Neural crest cell (in vitro differentiated cells): ENCODE results near the gene ADRB1. TPM values are rescaled to one million over a fixed set of nuclear protein-coding genes. Genes with fewer than 3 reads are reported as not detected.

Experiments
- DNase-seq: peaks from one replicate; pipeline ENCODE4 v3.0.0; 2021; ENCODE audit warnings: low read depth, mixed read lengths, low spot score
- H3K27ac Mint-ChIP-seq: one replicate; pipeline ENCODE4 v1.8.0; 2021; ENCODE audit warnings: mild to moderate bottlenecking, mixed read lengths; ENCODE audit not compliant: unreplicated experiment
- H3K27me3 Mint-ChIP-seq: 2 replicates; pipeline ENCODE4 v1.8.0; 2021; ENCODE audit warnings: low read depth, mild to moderate bottlenecking, mixed read lengths
- H3K36me3 Mint-ChIP-seq: 2 replicates; pipeline ENCODE4 v1.8.0; 2021; ENCODE audit warnings: low read depth, mild to moderate bottlenecking, mixed read lengths
- H3K4me1 Mint-ChIP-seq: 2 replicates; pipeline ENCODE4 v1.8.0; 2021; ENCODE audit warnings: mixed read lengths
- H3K4me3 Mint-ChIP-seq: one replicate; pipeline ENCODE4 v1.8.0; 2021; ENCODE audit warnings: mild to moderate bottlenecking, mixed read lengths
- H3K9me3 Mint-ChIP-seq: 2 replicates; pipeline ENCODE4 v1.8.0; 2021; ENCODE audit warnings: mixed read lengths
- CTCF ChIP-seq: fragments of 200-600 bp; sonication (generic); conservative IDR thresholded peaks from 2 replicates; pipeline ENCODE4 v1.5.0; 2021; ENCODE audit warnings: antibody characterized with exemption, mild to moderate bottlenecking
- total RNA-seq: library from RNA; stranded (reverse); gene quantifications from 2 replicates; pipeline ENCODE4 v1.2.1, GENCODE V29; 2021

ADRB1 gene
- total RNA-seq, 1 donor from 2014 or later, result 0.07 TPM

- no peaks in the 10 kb centered on the region for H3K36me3 Mint-ChIP-seq
- no peak for DNase-seq
- no peaks in the 10 kb centered on the region for H3K9me3 Mint-ChIP-seq
Observed at GRCh38 chr10:114021717-114022680, 21.7 kb upstream of the ADRB1 start.

GRCh38 chr10:114022766-114023597 is 20.7 kb upstream of the ADRB1 start:
- no peaks in the 10 kb centered on the region for H3K27me3 Mint-ChIP-seq
- no peak for TF ChIP-seq CTCF
- H3K4me3 Mint-ChIP-seq, result no peak overlapping the region
- H3K36me3 Mint-ChIP-seq, result no peaks in the 10 kb centered on the region
- no peaks in the 10 kb centered on the region for H3K9me3 Mint-ChIP-seq
- H3K4me1 Mint-ChIP-seq, result peaks cover 34% of the 10 kb centered on the region
- H3K27ac Mint-ChIP-seq, result no peak overlapping the region
- no peak for DNase-seq

More at GRCh38 chr10:114021717-114022680, 21.7 kb upstream of the ADRB1 start:
- no peak for TF ChIP-seq CTCF
- H3K4me3 Mint-ChIP-seq, result no peak overlapping the region
- no peaks in the 10 kb centered on the region for H3K27me3 Mint-ChIP-seq
- no peak overlapping the region for H3K27ac Mint-ChIP-seq
- H3K4me1 Mint-ChIP-seq, result peaks cover 33% of the 10 kb centered on the region

GRCh38 chr10:114024876-114025610 is 18.6 kb upstream of the ADRB1 start:
- Mint-ChIP-seq H3K9me3 (no peaks in the 10 kb centered on the region), H3K27me3 (no peaks in the 10 kb centered on the region), H3K4me1 (peaks cover 34% of the 10 kb centered on the region), H3K4me3 (no peak overlapping the region), H3K27ac (no peak overlapping the region), H3K36me3 (no peaks in the 10 kb centered on the region)
- no peak for TF ChIP-seq CTCF
- no peak for DNase-seq

GRCh38 chr10:114025611-114026130 is 18.0 kb upstream of the ADRB1 start:
- TF ChIP-seq CTCF, result no peak
- no peaks in the 10 kb centered on the region for H3K9me3 Mint-ChIP-seq
- no peak overlapping the region for H3K27ac Mint-ChIP-seq

More at GRCh38 chr10:114025611-114026130, 18.0 kb upstream of the ADRB1 start:
- H3K4me1 Mint-ChIP-seq, result peaks cover 34% of the 10 kb centered on the region
- no peaks in the 10 kb centered on the region for H3K27me3 Mint-ChIP-seq
- no peak overlapping the region for H3K4me3 Mint-ChIP-seq
- no peak for DNase-seq
- H3K36me3 Mint-ChIP-seq, result no peaks in the 10 kb centered on the region
